Forelimb muscle (tissue), 1 donor: ENCODE results near the gene PCDHA13. TPM values are rescaled to one million over a fixed set of nuclear protein-coding genes. Genes with fewer than 3 reads are reported as not detected.

ENCODE experiments used
- polyA plus RNA-seq: library from polyadenylated mRNA; unstranded; fragments of 120-200 nt; gene quantifications from one replicate; pipeline ENCODE4 v1.2.1, GENCODE V29; 2013; ENCODE audit not compliant: insufficient read length

The PCDHA13 gene
- polyA plus RNA-seq, 1 donor = 0.08 TPM

Other genes starting within 250 kb of the PCDHA13 start
- 18.3 TPM for gene CD14, start 248.9 kb upstream of the PCDHA13 start, polyA plus RNA-seq
- 8.3 TPM for gene TMCO6, start 242.7 kb upstream of the PCDHA13 start, polyA plus RNA-seq
- gene NDUFA2, start 234.5 kb upstream of the PCDHA13 start, polyA plus RNA-seq = 58.2 TPM
- 95.3 TPM for gene IK, start 234.3 kb upstream of the PCDHA13 start, polyA plus RNA-seq
- 14.9 TPM for gene WDR55, start 217.2 kb upstream of the PCDHA13 start, polyA plus RNA-seq
- not detected for gene DND1, start 208.5 kb upstream of the PCDHA13 start, polyA plus RNA-seq
- gene HARS1, start 190.8 kb upstream of the PCDHA13 start, polyA plus RNA-seq = 58.2 TPM
- gene HARS2, start 190.7 kb upstream of the PCDHA13 start, polyA plus RNA-seq = 26.6 TPM
- gene ZMAT2, start 181.7 kb upstream of the PCDHA13 start, polyA plus RNA-seq = 73.2 TPM
- gene PCDHA1, start 96.0 kb upstream of the PCDHA13 start, polyA plus RNA-seq = 0.10 TPM
- gene PCDHA2, start 87.3 kb upstream of the PCDHA13 start, polyA plus RNA-seq = 0.09 TPM
- gene PCDHA3, start 81.1 kb upstream of the PCDHA13 start, polyA plus RNA-seq = 0.14 TPM
- 0.14 TPM for gene PCDHA4, start 75.1 kb upstream of the PCDHA13 start, polyA plus RNA-seq
- 0.08 TPM for gene PCDHA5, start 60.5 kb upstream of the PCDHA13 start, polyA plus RNA-seq
- gene PCDHA6, start 54.2 kb upstream of the PCDHA13 start, polyA plus RNA-seq = 0.06 TPM
- 0.06 TPM for gene PCDHA7, start 47.9 kb upstream of the PCDHA13 start, polyA plus RNA-seq
- 0.03 TPM for gene PCDHA8, start 40.9 kb upstream of the PCDHA13 start, polyA plus RNA-seq
- not detected for gene PCDHA9, start 33.7 kb upstream of the PCDHA13 start, polyA plus RNA-seq
- gene PCDHA10, start 26.2 kb upstream of the PCDHA13 start, polyA plus RNA-seq = 0.05 TPM
- not detected for gene PCDHA11, start 13.2 kb upstream of the PCDHA13 start, polyA plus RNA-seq
- gene PCDHA12, start 6.8 kb upstream of the PCDHA13 start, polyA plus RNA-seq = not detected
- gene PCDHAC1, start 44.2 kb downstream of the PCDHA13 start, polyA plus RNA-seq = 0.04 TPM
- 0.67 TPM for gene PCDHAC2, start 84.4 kb downstream of the PCDHA13 start, polyA plus RNA-seq
- gene PCDHB1, start 169.2 kb downstream of the PCDHA13 start, polyA plus RNA-seq = 0.11 TPM
- gene PCDHB2, start 212.5 kb downstream of the PCDHA13 start, polyA plus RNA-seq = 2.2 TPM
- 1.6 TPM for gene PCDHB3, start 218.3 kb downstream of the PCDHA13 start, polyA plus RNA-seq
- gene PCDHB4, start 239.7 kb downstream of the PCDHA13 start, polyA plus RNA-seq = 3.1 TPM